Amniotic stem cell (primary cell): ENCODE measurements around the gene ELOVL3.
A peak's percentile ranks its signal among the peaks of the same experiment; 100 is the strongest.
"Not testable (repeated sequence)": the region's sequence is repeated elsewhere in the genome, so short reads cannot be mapped to it uniquely, and the experiment has no call there.

Source experiments
- DNase-seq: peaks from one replicate; lab custom pipeline; 2025; lab: John Stamatoyannopoulos, UW

The ELOVL3 gene

GRCh38 chr10:102225646-102226541 is at the start of gene ELOVL3:
ELOVL3 (plus strand) TSS chr10:102226299; CDS start chr10:102226549, 250 bp downstream.
- peak; percentile 93 for DNase-seq

- no peak for DNase-seq
These were observed 41.5 kb upstream of the ELOVL3 start for GRCh38 chr10:102184606-102185005.

GRCh38 chr10:102185272-102185671 is 40.8 kb upstream of the ELOVL3 start:
- no peak for DNase-seq

- no peak for DNase-seq
These were observed 40.1 kb upstream of the ELOVL3 start for GRCh38 chr10:102185811-102186527.

- DNase-seq = no peak
These were observed 37.7 kb upstream of the ELOVL3 start for GRCh38 chr10:102188298-102188940.

- not testable (repeated sequence) for DNase-seq
These were observed 36.9 kb upstream of the ELOVL3 start for GRCh38 chr10:102188941-102189898.

GRCh38 chr10:102191956-102192355 is 34.1 kb upstream of the ELOVL3 start:
- DNase-seq = no peak

- no peak for DNase-seq
These were observed 30.7 kb upstream of the ELOVL3 start for GRCh38 chr10:102195296-102195870.

GRCh38 chr10:102196893-102197292 is 29.2 kb upstream of the ELOVL3 start:
- DNase-seq = no peak

GRCh38 chr10:102198027-102198426 is 28.1 kb upstream of the ELOVL3 start:
- no peak for DNase-seq

GRCh38 chr10:102200751-102201640 is 25.1 kb upstream of the ELOVL3 start:
- DNase-seq = no peak

GRCh38 chr10:102202386-102202785 is 23.7 kb upstream of the ELOVL3 start:
- no peak for DNase-seq

GRCh38 chr10:102208311-102209035 is 17.6 kb upstream of the ELOVL3 start:
- DNase-seq = no peak

GRCh38 chr10:102211615-102212299 is 14.3 kb upstream of the ELOVL3 start:
- DNase-seq = no peak

- not testable (repeated sequence) for DNase-seq
These were observed 12.5 kb upstream of the ELOVL3 start for GRCh38 chr10:102213599-102213998.

- no peak for DNase-seq
These were observed 6.7 kb upstream of the ELOVL3 start for GRCh38 chr10:102219370-102219769.

GRCh38 chr10:102220612-102221011 is 5.5 kb upstream of the ELOVL3 start:
- DNase-seq = no peak

- DNase-seq = no peak
These were observed 3.3 kb upstream of the ELOVL3 start for GRCh38 chr10:102222797-102223196.

GRCh38 chr10:102226542-102226870 is 407 bp downstream of the ELOVL3 start:
- DNase-seq = no peak
